Measurements from ENCODE around the gene GLP1R.

GLP1R gene

GRCh38 chr6:39137245-39137644 is 88.7 kb downstream of the GLP1R start:
- DNase-seq, result no peak
